Stimulated activated CD4-positive, alpha-beta T cell treated with anti-CD3 and anti-CD28 coated beads, Interleukin-12 subunit alpha, Interleukin-12 subunit beta, amount 100 ng/mL, for 48 hours (primary cell): ENCODE data around the gene MTA2.
"Not testable (repeated sequence)": the region's sequence is repeated elsewhere in the genome, so short reads cannot be mapped to it uniquely, and the experiment has no call there.

ENCODE experiments used
- DNase-seq, 3 donors: peaks; one replicate each; pipeline ENCODE4 v3.0.0-alpha.2; 2020; ENCODE audit warnings: low read depth in 2 of 3, low spot score in 1 of 3

The MTA2 gene

GRCh38 chr11:62592989-62593421, 8.7 kb downstream of the MTA2 start:
- no peak for DNase-seq

GRCh38 chr11:62592146-62592815, 9.4 kb downstream of the MTA2 start:
- DNase-seq = no peak

GRCh38 chr11:62591448-62592145, 10.1 kb downstream of the MTA2 start, which contains the start of gene TUT1:
Gene TUT1 (minus strand): TSS chr11:62591523. CDS start chr11:62591485, 38 bp downstream.
- DNase-seq = peak; percentile 91 to 97 (median 95)

GRCh38 chr11:62588966-62589637, 12.6 kb downstream of the MTA2 start:
- no peak for DNase-seq

GRCh38 chr11:62585356-62585755, 16.3 kb downstream of the MTA2 start:
- not testable (repeated sequence) for DNase-seq

- not testable (repeated sequence) for DNase-seq
Measured at GRCh38 chr11:62581735-62582134, 19.9 kb downstream of the MTA2 start.

GRCh38 chr11:62580959-62581715, 20.5 kb downstream of the MTA2 start:
- DNase-seq = no peak

- DNase-seq = no peak
Measured at GRCh38 chr11:62579252-62579651, 22.4 kb downstream of the MTA2 start.

- DNase-seq = no peak
Measured at GRCh38 chr11:62578541-62578940, 23.1 kb downstream of the MTA2 start.

- DNase-seq = no peak
Measured at GRCh38 chr11:62577046-62577714, 24.5 kb downstream of the MTA2 start.

- no peak for DNase-seq
Measured at GRCh38 chr11:62575837-62576236, 25.8 kb downstream of the MTA2 start.

GRCh38 chr11:62575156-62575555, 26.5 kb downstream of the MTA2 start:
- DNase-seq = no peak

GRCh38 chr11:62574363-62575071, 27.1 kb downstream of the MTA2 start:
- DNase-seq = no peak

GRCh38 chr11:62573592-62574362, 27.9 kb downstream of the MTA2 start, which contains the start of gene EEF1G:
Gene EEF1G (minus strand): TSS chr11:62573891. CDS start chr11:62573842, 49 bp downstream.
- peak; percentile 97 to 98 (median 97) for DNase-seq

- DNase-seq = no peak
Measured at GRCh38 chr11:62573006-62573591, 28.6 kb downstream of the MTA2 start.

GRCh38 chr11:62572431-62572830, 29.2 kb downstream of the MTA2 start:
- DNase-seq = no peak

GRCh38 chr11:62571493-62571892, 30.2 kb downstream of the MTA2 start:
- DNase-seq = not testable (repeated sequence)

- DNase-seq = not testable (repeated sequence)
Measured at GRCh38 chr11:62570903-62571302, 30.8 kb downstream of the MTA2 start.

- DNase-seq = no peak
Measured at GRCh38 chr11:62569611-62570010, 32.1 kb downstream of the MTA2 start.
